Measurements from ENCODE around the gene NFASC. TPM values are rescaled to one million over a fixed set of nuclear protein-coding genes. Genes with fewer than 3 reads are reported as not detected.

NFASC gene
- total RNA-seq: 10 to 100 TPM; 12.5 to 54.2 (median 22.3) TPM
- 1 to 10 TPM; 1.1 to 4.7 (median 2.3) TPM for polyA plus RNA-seq
- long read RNA-seq, donor 1: 0 reads
- long read RNA-seq, donor 2: 0 reads
- long read RNA-seq, donor 3: 0 reads
- long read RNA-seq, donor 4: 0 reads
- long read RNA-seq, donor 5, full-length matches to known transcripts: 2 of 2 reads
- long read RNA-seq, donor 5, partial matches to known transcripts: 0 of 2 reads
- long read RNA-seq, donor 5, other reads (novel, unspliced or antisense): 0 of 2 reads
- long read RNA-seq, donor 6: 0 reads
- long read RNA-seq, donor 7, full-length matches to known transcripts: 2 of 2 reads
- long read RNA-seq, donor 7, partial matches to known transcripts: 0 of 2 reads
- long read RNA-seq, donor 7, other reads (novel, unspliced or antisense): 0 of 2 reads
- long read RNA-seq, donor 8: 0 reads
- long read RNA-seq, donor 9: 0 reads
- long read RNA-seq, donor 10: 0 reads

- Histone ChIP-seq H3K27ac (peak within 1 kb of the TSS in 3 of 5 donors; percentile 16 to 43 (median 41)), H3K9me3 (no peaks in the 10 kb centered on the region), H3K4me1 (peaks cover 0 to 7% (median 2%) of the 10 kb centered on the region in 4 donors), H3K36me3 (no peaks in the 10 kb centered on the region), H3K4me3 (no peak within 1 kb of the TSS), H3K27me3 (no peaks in the 10 kb centered on the region)
- 82 to 85% (median 83%) methylated on average over 19 of the region's 19 CpGs for WGBS, 5 donors
- intact Hi-C loops (cut with DNase I; ENCODE audit: low total_unique reads): no loop called here
- TF ChIP-seq POLR2A (IDR thresholded peaks at IDR 0.05): no peak
- TF ChIP-seq EP300 (IDR thresholded peaks at IDR 0.05): no peak
- no peak for TF ChIP-seq POLR2AphosphoS5 (IDR thresholded peaks at IDR 0.05)
- TF ChIP-seq CTCF (IDR thresholded peaks at IDR 0.05): no peak
- DNase-seq: peak in 1 of 2 donors; percentile 31
These were observed at the start of gene NFASC for GRCh38 chr1:204870160-204870912. TSS of gene NFASC (plus strand) at chr1:204870862. CDS start at chr1:204944316, 73,454 bp downstream.

GRCh38 chr1:204821476-204821875 lies 49.2 kb upstream of the NFASC start:
- H3K27me3 ChIP-seq: peaks cover 0 to 4% (median 0%) of the 10 kb centered on the region in 3 donors
- peak overlapping the region in 1 of 5 donors; percentile 60 for H3K27ac ChIP-seq
- TF ChIP-seq POLR2AphosphoS5 (IDR thresholded peaks at IDR 0.05) (peak in 1 of 3 donors; percentile 13), POLR2A (IDR thresholded peaks at IDR 0.05) (no peak)
- peak in 1 of 2 donors; percentile 41 for DNase-seq
- H3K9me3 ChIP-seq: no peaks in the 10 kb centered on the region
- H3K36me3 ChIP-seq: no peaks in the 10 kb centered on the region
- H3K4me1 ChIP-seq: peaks cover 0 to 28% (median 12%) of the 10 kb centered on the region in 4 donors
- WGBS, 5 donors: 21 to 47% (median 35%) methylated on average over 5 of the region's 5 CpGs
- intact Hi-C loops (cut with DNase I; ENCODE audit: low total_unique reads): no loop called here
- H3K4me3 ChIP-seq: no peak overlapping the region

- Histone ChIP-seq H3K36me3 (no peaks in the 10 kb centered on the region), H3K9me3 (no peaks in the 10 kb centered on the region), H3K4me3 (no peak overlapping the region), H3K27me3 (peaks cover 0 to 9% (median 0%) of the 10 kb centered on the region in 3 donors), H3K27ac (peak overlapping the region in 1 of 5 donors; percentile 60), H3K4me1 (peaks cover 0 to 28% (median 12%) of the 10 kb centered on the region in 4 donors)
- TF ChIP-seq POLR2AphosphoS5 (IDR thresholded peaks at IDR 0.05) (no peak), CTCF (IDR thresholded peaks at IDR 0.05) (no peak), EP300 (IDR thresholded peaks at IDR 0.05) (no peak), POLR2A (IDR thresholded peaks at IDR 0.05) (no peak)
- intact Hi-C loops (cut with DNase I; ENCODE audit: low total_unique reads): no loop called here
- DNase-seq: no peak
- 85 to 90% (median 87%) methylated on average over 4 of the region's 4 CpGs for WGBS, 5 donors
These were observed 48.7 kb upstream of the NFASC start for GRCh38 chr1:204821924-204822323.

- no peak overlapping the region for H3K27ac ChIP-seq
- no peak overlapping the region for H3K4me3 ChIP-seq
- TF ChIP-seq POLR2AphosphoS5 (IDR thresholded peaks at IDR 0.05) (no peak), CTCF (IDR thresholded peaks at IDR 0.05) (peak in 1 of 7 experiments; percentile 9), EP300 (IDR thresholded peaks at IDR 0.05) (no peak)
- no peaks in the 10 kb centered on the region for H3K9me3 ChIP-seq
- WGBS, 5 donors: 34 to 53% (median 39%) methylated on average over 4 of the region's 4 CpGs
- intact Hi-C loops (cut with DNase I; ENCODE audit: low total_unique reads): no loop called here
- H3K27me3 ChIP-seq: peaks cover 0 to 58% (median 23%) of the 10 kb centered on the region in 3 donors
- peaks cover 8 to 30% (median 18%) of the 10 kb centered on the region in 4 donors for H3K4me1 ChIP-seq
- no peaks in the 10 kb centered on the region for H3K36me3 ChIP-seq
- no peak for DNase-seq
These were observed 43.7 kb upstream of the NFASC start for GRCh38 chr1:204826970-204827369.
